GM21390 (cell line): ENCODE results near the gene SALL1.

ENCODE experiments used
- ATAC-seq: cut with Tn5 transposase; IDR thresholded peaks from one replicate; pipeline ENCODE4 v1.9.1; 2021; ENCODE audit not compliant: unreplicated experiment

Gene SALL1

DNA sequence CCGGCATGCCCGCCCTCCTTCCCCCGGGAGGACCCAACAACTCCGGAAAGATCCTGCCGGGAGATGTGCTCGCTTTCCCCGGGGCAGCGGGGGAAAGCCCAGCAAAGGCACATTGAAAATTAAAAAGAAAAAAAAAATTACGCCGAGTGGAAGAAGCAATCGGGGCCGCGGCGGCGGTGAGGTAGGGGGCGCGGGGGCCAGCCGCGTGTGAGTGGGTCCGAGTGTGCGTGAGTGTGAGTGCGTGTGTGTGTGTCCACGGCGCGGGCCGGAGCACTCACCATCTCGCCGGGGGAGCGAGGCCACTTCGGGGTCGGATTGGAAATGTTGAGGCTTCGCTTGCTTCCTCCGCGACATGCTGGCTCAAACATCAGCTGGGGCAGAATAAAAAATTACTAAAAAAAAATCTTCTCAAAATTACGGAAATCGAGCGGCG is at the start of gene SALL1:
TSS of gene SALL1 (minus strand) at position 383 of the 433 bp plus-strand sequence. CDS start at position 354, 29 bp downstream.
- no peak for ATAC-seq

DNA sequence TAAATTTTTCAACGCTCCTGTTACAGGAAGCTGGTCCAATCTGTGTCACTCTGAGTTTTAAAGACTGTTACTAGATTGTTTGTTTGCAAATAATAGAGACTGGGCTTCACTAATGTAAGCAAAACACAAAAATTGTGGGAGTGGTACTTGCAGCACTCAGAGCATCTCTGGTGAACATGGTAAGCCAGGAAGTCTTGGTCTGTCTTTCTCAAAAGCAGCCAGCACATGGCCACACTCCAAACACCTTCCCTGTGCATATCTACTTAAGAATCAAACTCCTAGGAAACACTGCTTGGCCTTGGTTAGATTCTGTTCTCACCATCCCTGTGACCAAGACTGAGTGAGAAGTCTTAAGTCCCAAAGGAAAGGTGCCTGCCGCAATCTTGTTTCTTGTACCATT is 49.7 kb upstream of the SALL1 start:
- ATAC-seq = no peak

GRCh38 chr16:51197953-51198748 is 47.1 kb upstream of the SALL1 start:
- ATAC-seq = no peak

- no peak for ATAC-seq
Measured at GRCh38 chr16:51193879-51194278, 42.8 kb upstream of the SALL1 start.

- ATAC-seq = no peak
Measured at GRCh38 chr16:51184702-51185433, 33.8 kb upstream of the SALL1 start.

GRCh38 chr16:51181503-51181811 is 30.4 kb upstream of the SALL1 start:
- ATAC-seq = no peak

DNA sequence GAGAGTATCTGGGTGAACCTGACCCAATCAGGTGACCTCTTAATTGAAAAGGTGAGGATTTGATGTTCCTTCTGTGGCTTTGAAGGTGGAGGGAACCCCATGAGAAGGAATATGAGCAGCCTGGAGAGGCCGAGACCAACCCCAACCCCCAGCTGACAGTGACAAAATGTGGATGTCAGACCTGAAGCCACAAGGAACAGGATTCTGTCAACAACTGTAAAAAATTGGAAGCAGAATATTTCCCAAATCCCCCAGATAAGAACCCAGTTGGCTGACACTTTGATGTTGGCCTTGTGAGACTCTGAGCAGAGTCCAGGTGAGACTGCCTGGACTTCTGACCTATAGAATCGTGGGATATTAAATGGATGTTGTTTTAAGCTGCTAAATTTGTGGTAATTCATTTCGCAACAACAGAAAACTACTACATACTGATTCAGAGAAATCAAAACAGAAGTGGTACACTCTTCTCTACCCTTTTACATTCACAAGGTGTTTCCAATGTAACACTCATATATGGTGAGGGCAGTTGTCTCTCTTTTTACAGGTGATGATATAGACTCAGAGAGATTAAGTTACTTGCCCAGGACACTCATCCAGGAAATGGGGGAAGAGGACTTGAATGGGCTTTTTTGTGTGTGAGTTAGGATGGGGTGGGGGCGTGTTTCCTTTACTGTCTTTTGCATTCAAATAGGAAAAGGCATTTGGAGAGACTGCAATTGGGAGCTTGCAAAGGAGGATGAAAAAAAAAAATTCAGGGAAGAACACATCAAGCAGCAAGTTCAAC is 29.8 kb upstream of the SALL1 start:
- no peak for ATAC-seq

DNA sequence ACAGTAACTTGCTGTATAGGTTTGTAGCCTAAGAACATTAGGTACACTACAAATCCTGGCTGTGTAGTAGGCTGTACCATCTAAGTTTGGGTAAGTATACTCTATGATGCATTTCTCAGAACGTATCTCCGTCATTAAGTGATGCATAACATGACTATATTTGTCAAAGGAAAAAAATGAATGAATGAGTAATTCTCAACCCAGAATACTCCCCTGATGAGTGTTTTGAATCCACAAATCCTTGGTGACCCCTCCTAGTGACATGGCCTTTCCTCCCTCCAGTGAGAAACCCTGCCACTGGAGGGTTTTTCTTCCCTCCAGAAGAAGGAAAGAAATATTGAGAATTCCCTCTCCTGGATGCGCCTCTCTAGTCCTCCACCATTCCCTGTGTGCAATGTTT is 24.0 kb upstream of the SALL1 start:
- no peak for ATAC-seq

DNA sequence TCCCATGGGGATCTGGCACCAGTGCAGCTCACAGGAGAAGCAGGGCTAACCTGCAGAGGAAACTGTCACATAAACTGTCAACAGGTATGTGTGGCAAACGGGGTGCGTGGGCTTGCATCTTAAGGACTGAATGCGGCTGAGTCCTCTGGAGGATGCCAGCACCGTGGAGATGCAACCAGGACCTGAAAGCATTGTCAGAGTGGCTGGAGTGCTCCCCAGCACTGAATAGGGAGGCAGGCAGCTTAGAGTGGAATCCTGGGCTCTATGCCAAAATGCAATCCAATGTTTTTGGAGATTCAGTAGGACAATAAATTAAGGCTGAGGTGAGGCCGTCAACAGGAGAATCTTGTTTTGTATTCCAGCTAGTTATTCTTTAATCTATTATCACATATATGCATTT is 21.3 kb upstream of the SALL1 start:
- no peak for ATAC-seq

- no peak for ATAC-seq
Measured at GRCh38 chr16:51168755-51169154, 17.7 kb upstream of the SALL1 start.

GRCh38 chr16:51167170-51167895 is 16.3 kb upstream of the SALL1 start:
- ATAC-seq = no peak

- ATAC-seq = no peak
Measured at GRCh38 chr16:51166541-51166940, 15.5 kb upstream of the SALL1 start.

DNA sequence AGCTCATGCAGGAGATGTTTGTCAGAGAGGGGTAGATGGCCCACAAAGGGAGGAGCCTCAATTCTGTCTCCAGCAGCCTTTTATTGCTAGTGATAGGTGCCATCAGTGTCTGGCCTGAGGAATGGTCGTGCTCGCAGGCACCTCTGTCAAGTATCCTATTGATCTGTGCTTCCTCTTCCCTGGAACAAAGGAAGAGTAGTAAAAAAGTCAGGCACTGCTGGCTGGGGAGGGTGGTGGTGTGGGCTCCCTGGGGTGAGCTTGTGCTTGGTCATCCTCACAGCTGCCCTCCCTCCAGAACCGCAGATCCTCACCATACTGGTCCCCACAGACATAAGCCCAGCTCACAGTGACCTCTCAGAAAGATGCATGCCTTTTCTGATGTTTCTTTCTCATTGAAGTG is 15.0 kb upstream of the SALL1 start:
- ATAC-seq = no peak

- ATAC-seq = no peak
Measured at GRCh38 chr16:51165043-51165442, 14.0 kb upstream of the SALL1 start.

- no peak for ATAC-seq
Measured at GRCh38 chr16:51164574-51164973, 13.5 kb upstream of the SALL1 start.

- ATAC-seq = no peak
Measured at GRCh38 chr16:51163894-51164566, 13.0 kb upstream of the SALL1 start.

DNA sequence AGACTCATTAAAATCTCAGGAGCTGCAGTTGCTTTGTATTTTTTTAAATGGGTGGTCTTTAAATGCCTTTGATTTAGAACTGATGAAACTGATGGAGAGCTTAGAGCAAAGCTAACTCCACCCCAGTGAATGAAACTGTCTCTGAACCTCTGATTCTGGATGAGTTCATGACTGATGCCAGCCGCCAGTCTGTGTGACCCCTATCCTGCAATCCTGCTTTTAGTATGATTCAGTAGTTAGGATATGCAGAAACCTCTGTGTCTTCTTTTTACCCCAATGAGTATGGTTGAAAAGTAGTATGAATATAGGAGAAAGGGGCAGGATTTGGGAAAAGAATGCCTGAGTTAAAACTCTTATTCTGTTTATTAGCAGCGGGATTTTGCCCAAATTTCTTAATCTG is 12.3 kb upstream of the SALL1 start:
- no peak for ATAC-seq

- ATAC-seq = no peak
Measured at GRCh38 chr16:51161440-51162195, 10.5 kb upstream of the SALL1 start.

DNA sequence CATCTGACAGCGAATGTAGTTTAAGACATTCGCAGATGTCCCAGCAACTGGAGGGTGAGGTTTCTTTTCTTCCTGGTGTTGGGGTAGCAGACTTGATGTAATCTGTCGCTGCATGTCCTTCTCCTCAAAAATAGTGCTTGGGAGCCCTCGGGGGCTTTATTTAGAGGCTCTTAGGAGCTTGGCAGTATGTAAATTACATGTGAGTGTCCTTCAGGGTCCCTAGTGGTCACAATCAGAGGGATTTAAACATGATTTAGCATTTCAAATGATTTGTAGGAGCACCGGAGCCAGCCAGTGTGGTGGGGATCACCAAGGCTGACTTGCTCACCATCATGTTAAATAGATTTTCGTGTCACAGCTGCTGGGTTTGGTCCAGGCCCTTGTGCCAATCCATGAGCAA is 8.8 kb upstream of the SALL1 start:
- no peak for ATAC-seq

DNA sequence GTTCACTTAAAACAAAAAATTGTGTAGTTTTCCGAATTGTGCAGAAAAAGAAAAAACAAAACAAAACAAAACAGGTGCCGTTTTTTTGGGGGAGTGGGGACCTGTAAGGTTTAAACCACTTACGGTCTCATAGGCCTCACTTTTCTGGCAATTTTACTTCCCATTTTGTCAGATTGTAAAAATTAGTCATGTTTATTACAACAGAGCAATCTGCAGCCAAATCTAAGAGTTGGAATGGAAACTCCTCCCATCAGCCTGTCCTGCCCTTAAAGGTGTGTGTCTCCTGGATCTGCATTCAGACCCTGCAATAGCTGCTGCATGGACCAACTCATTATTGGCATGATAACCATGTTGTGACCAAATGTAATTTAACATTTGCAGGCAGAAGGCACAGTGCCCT is 8.2 kb upstream of the SALL1 start:
- no peak for ATAC-seq
